GM10248 (cell line): ENCODE data around the gene SYNJ2.

Experiments
- CTCF ChIA-PET: fragments of 300-600 bp; sonication (Branson Sonifier 250); formaldehyde crosslinking; extraction: SDS; loops from one replicate; lab custom pipeline; 2021; ENCODE audit warnings: antibody characterized with exemption; lab: Yijun Ruan, JAX
- POLR2A ChIA-PET: fragments of 350-650 bp; sonication (Branson Sonifier 250); formaldehyde crosslinking; extraction: SDS; loops from one replicate; lab custom pipeline; 2020; ENCODE audit warnings: antibody characterized with exemption; lab: Yijun Ruan, JAX
- DNase-seq: peaks from one replicate; pipeline ENCODE4 v3.0.0; 2012; ENCODE audit errors: extremely low spot score
- TF ChIP-seq, protein P1 (sequence below): IDR thresholded peaks from 2 replicates; pipeline ENCODE4 v1.5.1; 2012; ENCODE audit warnings: mild to moderate bottlenecking, low read depth; ENCODE audit errors: extremely low read depth, missing control alignments, control extremely low read depth

Gene SYNJ2

GRCh38 chr6:158050107-158050735 lies 68.6 kb downstream of the SYNJ2 start:
- CTCF ChIA-PET, result interaction anchor here (1.4 to 4.7 kb wide), 3 partner anchors 22 to 24 kb away, joined by 4 to 26 read pairs (median 22); no protein-coding TSS in a partner anchor
- TF ChIP-seq, protein P1, sequence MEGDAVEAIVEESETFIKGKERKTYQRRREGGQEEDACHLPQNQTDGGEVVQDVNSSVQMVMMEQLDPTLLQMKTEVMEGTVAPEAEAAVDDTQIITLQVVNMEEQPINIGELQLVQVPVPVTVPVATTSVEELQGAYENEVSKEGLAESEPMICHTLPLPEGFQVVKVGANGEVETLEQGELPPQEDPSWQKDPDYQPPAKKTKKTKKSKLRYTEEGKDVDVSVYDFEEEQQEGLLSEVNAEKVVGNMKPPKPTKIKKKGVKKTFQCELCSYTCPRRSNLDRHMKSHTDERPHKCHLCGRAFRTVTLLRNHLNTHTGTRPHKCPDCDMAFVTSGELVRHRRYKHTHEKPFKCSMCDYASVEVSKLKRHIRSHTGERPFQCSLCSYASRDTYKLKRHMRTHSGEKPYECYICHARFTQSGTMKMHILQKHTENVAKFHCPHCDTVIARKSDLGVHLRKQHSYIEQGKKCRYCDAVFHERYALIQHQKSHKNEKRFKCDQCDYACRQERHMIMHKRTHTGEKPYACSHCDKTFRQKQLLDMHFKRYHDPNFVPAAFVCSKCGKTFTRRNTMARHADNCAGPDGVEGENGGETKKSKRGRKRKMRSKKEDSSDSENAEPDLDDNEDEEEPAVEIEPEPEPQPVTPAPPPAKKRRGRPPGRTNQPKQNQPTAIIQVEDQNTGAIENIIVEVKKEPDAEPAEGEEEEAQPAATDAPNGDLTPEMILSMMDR, result no peak

DNA sequence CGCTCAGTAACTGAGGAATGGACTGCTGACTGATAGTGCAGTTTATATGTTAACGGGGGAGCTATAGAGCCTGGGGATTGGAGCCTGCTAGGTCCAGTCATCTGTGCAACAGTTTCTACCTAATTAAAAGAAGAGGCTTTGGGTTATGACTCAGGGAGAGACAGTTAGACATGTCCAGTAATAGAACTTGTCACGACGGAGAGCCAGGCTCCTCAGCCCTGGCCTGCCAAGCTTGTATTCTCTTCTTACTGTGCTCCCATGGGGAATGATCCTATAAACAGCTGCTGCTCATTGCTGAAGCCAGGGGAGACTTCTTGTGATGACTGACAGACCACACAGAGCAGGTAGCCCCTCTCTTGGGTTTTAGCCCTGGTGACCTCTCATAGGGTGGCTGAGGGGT lies 69.3 kb downstream of the SYNJ2 start:
- DNase-seq, result no peak
- ChIA-PET POLR2A (no interaction called here), CTCF (interaction anchor here (1.4 to 4.7 kb wide), 2 partner anchors 21 to 25 kb away, joined by 4 to 26 read pairs; no protein-coding TSS in a partner anchor)
- TF ChIP-seq, protein P1, result no peak

More at GRCh38 chr6:158050107-158050735, 68.6 kb downstream of the SYNJ2 start:
- POLR2A ChIA-PET, result no interaction called here
- no peak for DNase-seq

DNA sequence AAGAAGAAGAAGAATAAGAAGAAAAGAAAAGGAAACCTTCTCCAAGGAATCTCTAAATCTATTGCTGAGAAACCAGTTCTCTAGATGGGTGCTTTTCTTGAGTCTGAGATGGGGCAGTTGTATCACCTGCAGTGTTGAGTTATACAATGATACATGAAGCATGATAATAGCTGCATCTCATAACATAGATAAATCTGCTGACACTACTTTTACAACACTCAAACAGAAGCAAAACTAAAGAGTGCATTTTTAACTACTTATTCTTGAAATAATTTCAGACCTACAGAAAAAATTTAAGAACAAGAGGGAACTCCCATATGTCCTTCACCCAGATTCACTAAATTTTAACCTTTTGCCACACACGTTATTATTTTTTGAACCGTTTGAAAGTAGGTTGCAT lies 70.3 kb downstream of the SYNJ2 start:
- DNase-seq, result no peak
- ChIA-PET POLR2A (no interaction called here), CTCF (interaction anchor here (0.9 to 4.7 kb wide), 4 partner anchors 11 to 27 kb away, joined by 3 to 26 read pairs (median 4); no protein-coding TSS in a partner anchor)
- TF ChIP-seq, protein P1, result no peak

GRCh38 chr6:158053377-158054313 lies 72.0 kb downstream of the SYNJ2 start:
- CTCF ChIA-PET, result interaction anchor here (10.3 kb wide), 1 partner anchor 18 kb away, joined by 119 read pairs; no protein-coding TSS in a partner anchor
- TF ChIP-seq, protein P1, result no peak
- DNase-seq, result no peak
- POLR2A ChIA-PET, result no interaction called here

DNA sequence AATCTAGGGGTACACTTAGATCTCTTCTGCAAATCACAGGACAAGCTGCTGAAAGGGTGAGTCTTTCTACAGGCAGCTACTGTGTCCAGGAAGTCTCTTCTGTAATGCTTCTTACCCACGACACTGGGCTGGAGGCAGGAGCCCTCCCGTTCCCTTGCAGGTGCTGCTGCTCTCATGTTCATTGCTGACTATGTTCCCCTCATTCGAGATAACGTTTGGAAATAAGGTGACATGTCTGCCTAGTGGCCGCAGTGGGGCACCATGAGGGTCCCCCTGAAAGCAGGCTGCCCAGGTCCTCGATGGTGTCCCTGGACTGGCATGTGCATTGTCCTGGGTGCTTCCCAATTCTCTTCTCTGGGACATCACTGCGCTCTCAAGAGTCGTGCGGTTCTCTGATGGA lies 74.7 kb downstream of the SYNJ2 start:
- POLR2A ChIA-PET, result no interaction called here
- TF ChIP-seq, protein P1, result no peak
- CTCF ChIA-PET, result interaction anchor here (1.0 to 10.3 kb wide), 4 partner anchors 8 to 302 kb away, joined by 3 to 119 read pairs (median 13); no protein-coding TSS in a partner anchor
- DNase-seq, result no peak

- TF ChIP-seq, protein P1, result no peak
- no peak for DNase-seq
- POLR2A ChIA-PET, result interaction anchor here (0.9 kb wide), 1 partner anchor 10 kb away, joined by 3 read pairs; no protein-coding TSS in a partner anchor
- CTCF ChIA-PET, result interaction anchor here (0.7 to 10.3 kb wide), 4 partner anchors 9 to 30 kb away, joined by 3 to 119 read pairs (median 13); no protein-coding TSS in a partner anchor
These were observed 75.1 kb downstream of the SYNJ2 start for GRCh38 chr6:158056804-158057203.
